ENCODE results near the gene CFAP45.
"Not testable (repeated sequence)": the region's sequence is repeated elsewhere in the genome, so short reads cannot be mapped to it uniquely, and the experiment has no call there.

CFAP45 gene

GRCh38 chr1:159904036-159904435, 4.1 kb upstream of the CFAP45 start:
- DNase-seq, result not testable (repeated sequence)

GRCh38 chr1:159902541-159902940, 2.6 kb upstream of the CFAP45 start:
- no peak for DNase-seq

- no peak for DNase-seq
Observed at GRCh38 chr1:159900755-159901360, 893 bp upstream of the CFAP45 start.

- not testable (repeated sequence) for DNase-seq
Observed at GRCh38 chr1:159899634-159900033, 331 bp downstream of the CFAP45 start.

GRCh38 chr1:159898527-159898926, 1.4 kb downstream of the CFAP45 start:
- no peak for DNase-seq

GRCh38 chr1:159897962-159898361, 2.0 kb downstream of the CFAP45 start:
- no peak for DNase-seq

- no peak for DNase-seq
Observed at GRCh38 chr1:159896546-159896930, 3.4 kb downstream of the CFAP45 start.

- no peak for DNase-seq
Observed at GRCh38 chr1:159895836-159896545, 4.0 kb downstream of the CFAP45 start.

- DNase-seq, result no peak
Observed at GRCh38 chr1:159895286-159895685, 4.7 kb downstream of the CFAP45 start.

GRCh38 chr1:159892944-159893343, 7.0 kb downstream of the CFAP45 start:
- no peak for DNase-seq

GRCh38 chr1:159891275-159892157, 8.4 kb downstream of the CFAP45 start:
- peak; percentile 79 to 85 for DNase-seq

GRCh38 chr1:159890390-159890789, 9.6 kb downstream of the CFAP45 start:
- no peak for DNase-seq

- no peak for DNase-seq
Observed at GRCh38 chr1:159889821-159890252, 10.1 kb downstream of the CFAP45 start.

- DNase-seq, result no peak
Observed at GRCh38 chr1:159889202-159889601, 10.8 kb downstream of the CFAP45 start.

GRCh38 chr1:159884296-159884695, 15.7 kb downstream of the CFAP45 start:
- no peak for DNase-seq

- no peak for DNase-seq
Observed at GRCh38 chr1:159883134-159883533, 16.8 kb downstream of the CFAP45 start.

GRCh38 chr1:159882527-159882862, 17.5 kb downstream of the CFAP45 start:
- DNase-seq, result no peak

GRCh38 chr1:159881622-159882526, 18.1 kb downstream of the CFAP45 start:
- DNase-seq, result peak; percentile 39 to 50

- no peak for DNase-seq
Observed at GRCh38 chr1:159880430-159880829, 19.5 kb downstream of the CFAP45 start.

GRCh38 chr1:159879977-159880376, 20.0 kb downstream of the CFAP45 start:
- no peak for DNase-seq

GRCh38 chr1:159879136-159879535, 20.8 kb downstream of the CFAP45 start:
- no peak for DNase-seq

- DNase-seq, result no peak
Observed at GRCh38 chr1:159877695-159878444, 22.1 kb downstream of the CFAP45 start.
